HG03442 (cell line): Measurements from ENCODE around the gene MSI2.
"Not testable (repeated sequence)": the region's sequence is repeated elsewhere in the genome, so short reads cannot be mapped to it uniquely, and the experiment has no call there.

ENCODE experiments used
- ATAC-seq: cut with Tn5 transposase; IDR thresholded peaks from one replicate; pipeline ENCODE4 v1.9.1; 2021; ENCODE audit warnings: mild to moderate bottlenecking, moderate library complexity; ENCODE audit not compliant: unreplicated experiment

Gene MSI2

DNA sequence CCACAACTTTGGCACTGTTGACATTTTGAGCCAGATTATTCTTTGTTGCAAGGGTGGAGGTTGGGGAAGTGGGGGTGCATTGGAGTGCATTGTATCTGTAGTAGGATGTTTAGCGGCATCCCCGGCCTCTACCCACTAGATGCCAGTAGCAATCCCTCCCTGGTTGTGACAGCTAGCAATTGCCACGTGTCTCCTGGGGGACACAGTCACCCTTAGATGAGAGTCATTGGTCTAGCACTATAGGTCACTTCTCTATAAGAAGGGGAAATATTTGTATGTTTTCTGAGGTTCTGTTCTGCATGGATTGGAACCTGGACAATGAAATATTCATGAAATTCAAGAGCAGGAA is 32.4 kb downstream of the MSI2 start:
- ATAC-seq: no peak

DNA sequence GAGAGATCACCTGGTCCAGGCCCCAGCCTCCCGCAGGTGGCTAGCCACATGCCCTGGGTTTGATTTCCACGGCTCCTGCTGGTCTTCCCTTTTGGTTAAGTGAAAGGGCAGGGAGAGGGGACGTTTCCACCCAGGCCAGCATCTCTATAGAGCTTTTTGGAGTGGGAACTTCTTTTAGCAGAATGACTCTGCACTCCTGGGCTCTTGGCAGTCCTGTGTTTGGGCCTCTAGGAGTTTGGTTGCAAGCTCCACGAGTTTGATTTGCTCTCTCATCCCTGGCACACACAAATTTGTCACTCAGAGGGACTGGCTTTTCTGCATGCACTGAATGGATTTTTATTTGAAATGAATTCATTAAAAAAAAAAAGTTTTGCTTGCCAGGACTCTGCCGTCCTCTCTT is 32.8 kb downstream of the MSI2 start:
- no peak for ATAC-seq

DNA sequence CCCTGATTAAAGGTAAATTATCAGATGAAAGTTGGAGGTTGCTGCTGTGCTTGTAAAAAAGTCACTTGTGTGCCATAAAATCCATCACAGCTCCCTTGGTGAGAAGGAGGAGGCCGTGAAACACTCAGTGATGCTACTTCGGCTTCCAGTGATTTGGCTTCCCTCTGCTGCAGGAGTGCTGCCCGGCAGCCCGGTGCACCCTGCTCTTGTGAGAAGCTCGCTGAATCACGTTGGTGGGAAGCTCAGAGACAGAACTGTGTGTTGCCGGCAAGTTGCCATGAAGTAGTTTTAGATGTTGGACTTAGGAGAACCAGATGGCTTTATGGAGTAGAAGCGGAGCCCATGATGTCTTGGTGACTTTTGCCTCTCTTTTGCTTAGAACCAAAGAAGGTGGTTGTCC is 33.3 kb downstream of the MSI2 start:
- no peak for ATAC-seq

DNA sequence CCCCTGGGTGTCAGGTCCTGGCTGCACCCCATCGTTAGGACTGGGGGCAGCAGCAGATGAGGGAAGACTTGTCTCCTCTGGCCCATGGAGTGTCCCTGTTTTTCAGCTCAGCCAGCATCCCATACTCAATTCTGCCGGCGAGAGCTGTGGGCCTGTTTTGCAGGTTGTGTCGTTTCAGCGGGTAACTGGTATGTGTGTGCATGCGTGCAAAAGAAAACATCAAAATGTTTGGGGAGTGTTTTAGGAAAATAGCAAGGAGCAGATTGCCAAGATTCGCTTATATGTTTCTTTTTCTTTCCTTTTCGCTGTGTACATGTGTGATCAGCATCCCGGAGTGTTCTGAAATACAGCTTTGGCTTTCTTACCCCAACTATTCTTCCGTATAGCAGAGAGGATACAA is 34.7 kb downstream of the MSI2 start:
- no peak for ATAC-seq

DNA sequence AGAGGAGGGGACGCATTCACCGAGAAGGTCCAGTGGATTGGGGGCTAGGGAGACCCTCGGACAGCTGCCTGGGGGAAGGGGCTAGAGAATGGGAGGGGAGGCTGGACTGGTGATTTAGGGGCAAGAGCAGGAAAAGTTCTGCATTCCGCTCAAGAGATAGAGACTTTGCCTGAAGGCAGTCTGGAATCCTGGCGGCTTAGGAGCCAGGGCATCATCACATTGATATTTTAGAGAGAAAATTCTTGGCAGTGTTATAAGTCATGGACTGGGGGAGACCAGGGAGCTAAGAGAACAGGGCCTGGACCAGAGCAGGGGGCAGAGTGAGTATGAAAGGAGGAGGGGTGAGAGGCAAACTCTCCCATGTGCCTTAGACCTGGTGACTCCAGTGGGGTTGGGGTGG is 35.8 kb downstream of the MSI2 start:
- ATAC-seq: no peak

DNA sequence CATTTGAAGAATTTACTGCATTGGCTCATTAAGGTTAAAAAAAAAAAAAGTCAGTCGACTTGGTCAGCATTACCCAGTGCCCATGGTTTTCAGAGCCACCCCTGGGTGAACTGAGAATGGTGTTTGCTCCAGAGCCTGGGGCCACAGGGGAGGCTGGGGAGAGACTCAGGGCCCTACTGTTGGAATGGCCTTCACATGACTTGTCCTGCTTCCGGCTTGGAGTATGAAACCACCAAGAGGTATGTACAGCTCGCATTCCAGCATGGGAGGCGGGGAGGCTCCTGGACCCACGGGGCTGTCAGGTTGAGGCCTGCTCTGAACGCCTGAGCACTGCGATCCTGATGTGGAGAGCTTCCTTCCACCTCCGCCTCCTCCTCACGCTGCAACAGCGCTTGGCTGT is 36.8 kb downstream of the MSI2 start:
- no peak for ATAC-seq

DNA sequence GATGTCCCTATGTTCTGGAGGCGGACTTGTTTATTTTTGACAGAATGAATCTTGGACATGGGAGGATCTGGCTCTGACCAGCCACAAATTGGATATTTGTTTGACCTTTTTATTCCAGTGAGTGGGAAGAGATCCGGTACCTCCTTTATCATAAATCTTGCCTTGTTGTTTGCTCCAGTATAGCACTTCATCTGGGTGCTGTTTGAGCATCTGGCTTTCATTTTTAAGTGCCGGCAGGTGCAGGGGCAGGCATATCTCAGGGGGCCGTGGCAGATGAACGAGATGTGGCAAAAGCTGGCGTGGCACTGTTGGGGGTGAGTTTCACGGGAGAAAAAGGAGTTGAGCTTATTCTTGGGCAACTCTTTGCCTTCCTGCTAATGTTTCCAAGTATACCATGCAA is 37.8 kb downstream of the MSI2 start:
- ATAC-seq: no peak

DNA sequence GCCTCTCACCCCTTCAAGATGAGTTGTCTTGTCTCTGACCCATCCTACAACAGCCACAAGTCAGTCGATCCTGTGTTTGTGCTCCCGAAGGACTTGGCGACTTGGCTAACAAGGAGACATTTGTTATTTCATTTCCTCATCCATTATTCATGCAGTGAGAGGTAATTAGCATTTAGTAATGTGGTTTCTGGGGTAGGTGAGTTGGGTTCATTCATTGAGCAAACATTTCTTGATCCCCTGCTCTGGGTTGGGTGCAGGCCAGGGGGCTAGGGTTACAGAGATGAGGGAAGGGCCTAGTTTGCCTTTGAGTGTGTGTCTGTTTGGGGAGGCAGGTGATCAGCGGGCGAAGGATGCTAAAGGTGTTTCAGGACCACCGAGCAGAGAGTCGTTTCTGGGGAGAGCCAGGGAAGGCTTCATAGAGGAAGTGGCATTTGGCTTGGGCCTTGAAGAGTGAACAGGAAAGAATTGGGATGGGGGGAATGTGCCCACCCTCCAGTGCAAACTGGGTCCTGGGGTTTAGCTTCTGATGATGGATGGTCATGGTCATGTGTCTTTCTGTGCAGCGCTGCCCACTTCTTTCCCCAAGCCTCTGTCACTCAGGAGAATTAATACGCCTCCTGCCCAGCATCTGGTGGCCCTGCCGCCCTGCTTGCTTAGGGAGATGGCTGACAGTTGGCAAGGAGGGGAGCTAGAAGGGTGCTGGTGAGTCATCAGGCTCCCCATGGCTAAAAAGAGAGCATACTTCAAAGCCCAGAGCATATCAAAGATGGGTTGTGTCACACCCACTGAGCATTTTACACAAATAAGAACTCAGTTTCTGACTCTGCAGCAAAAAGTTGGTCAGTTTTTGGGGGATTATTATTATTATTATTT is 38.5 kb downstream of the MSI2 start:
- ATAC-seq: no peak

DNA sequence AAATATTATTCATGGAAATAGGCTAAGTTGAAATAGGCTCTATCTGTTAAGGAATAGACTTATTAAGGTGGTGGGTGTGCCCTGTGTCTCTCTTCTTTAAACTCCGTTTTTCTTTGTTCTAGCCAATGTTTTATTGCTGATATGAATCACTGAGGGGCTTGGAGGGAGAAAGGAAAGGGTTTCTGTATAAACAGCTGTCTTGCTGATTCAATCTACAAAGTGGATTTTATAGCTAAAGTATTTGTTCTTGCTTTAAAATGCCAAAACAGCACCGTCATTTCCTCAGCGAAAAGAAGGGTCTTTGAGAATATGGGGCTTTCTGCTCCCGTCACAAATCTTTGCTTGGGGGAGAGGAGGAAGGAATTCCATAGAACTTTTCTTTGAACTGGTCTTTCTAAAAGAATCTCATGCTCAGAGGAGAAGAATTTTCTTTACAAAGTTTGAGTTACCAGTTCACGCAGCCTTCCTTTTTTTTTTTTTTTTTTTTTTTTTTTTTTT is 39.3 kb downstream of the MSI2 start:
- no peak for ATAC-seq

DNA sequence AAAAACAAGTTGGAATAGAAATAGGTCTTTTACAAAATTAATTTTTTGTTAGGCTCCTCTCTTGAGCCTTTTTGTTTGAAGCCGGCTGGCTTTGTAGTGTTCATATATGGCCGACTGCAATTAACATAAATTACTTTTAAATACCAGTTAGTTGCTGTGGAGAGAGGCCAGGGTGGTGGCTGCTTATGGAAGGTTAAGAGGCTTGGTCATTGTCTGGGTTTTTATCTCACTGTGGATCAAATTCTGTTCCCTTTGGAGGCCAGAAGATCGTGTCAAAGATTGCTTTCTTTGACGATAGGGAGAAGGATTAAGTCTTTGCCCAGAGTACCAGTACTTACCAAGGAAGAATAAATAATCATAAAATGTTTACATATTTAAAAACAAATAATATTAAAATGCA is 39.9 kb downstream of the MSI2 start:
- ATAC-seq: no peak

DNA sequence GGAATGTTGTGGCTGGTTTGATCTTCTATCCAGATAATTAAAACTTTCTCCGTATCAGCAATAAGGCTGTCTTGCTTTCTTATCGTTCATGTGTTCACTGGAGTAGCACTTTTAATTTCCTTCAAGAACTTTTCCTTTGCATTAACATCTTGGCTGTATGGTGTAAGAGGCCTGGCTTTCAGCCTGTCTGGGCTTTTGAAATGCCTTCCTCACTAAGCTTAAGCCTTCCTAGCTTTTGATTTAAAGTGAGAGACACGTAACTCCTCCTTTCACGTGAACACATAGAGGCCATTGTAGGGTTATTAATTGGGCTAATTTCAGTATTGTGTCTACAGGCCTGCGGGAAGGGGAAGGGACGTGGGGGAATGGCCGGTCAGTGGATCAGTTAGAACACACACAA is 42.9 kb downstream of the MSI2 start:
- ATAC-seq: no peak

DNA sequence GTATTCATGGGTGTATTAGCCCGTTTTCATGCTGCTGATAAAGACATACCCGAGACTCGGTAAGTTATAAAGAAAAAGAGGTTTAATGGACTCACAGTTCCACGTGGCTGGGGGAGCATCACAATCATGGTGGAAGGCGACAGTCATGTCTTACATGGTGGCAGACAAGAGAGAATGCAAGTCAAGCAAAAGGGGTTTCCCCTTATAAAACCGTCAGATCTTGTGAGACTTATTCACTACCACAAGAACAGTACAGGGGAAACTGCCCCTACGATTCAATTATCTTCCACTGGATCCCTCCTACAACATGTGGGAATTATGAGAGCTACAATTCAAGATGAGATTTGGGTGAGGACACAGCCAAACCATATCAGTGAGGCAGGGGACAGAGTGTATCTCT is 44.3 kb downstream of the MSI2 start:
- not testable (repeated sequence) for ATAC-seq

DNA sequence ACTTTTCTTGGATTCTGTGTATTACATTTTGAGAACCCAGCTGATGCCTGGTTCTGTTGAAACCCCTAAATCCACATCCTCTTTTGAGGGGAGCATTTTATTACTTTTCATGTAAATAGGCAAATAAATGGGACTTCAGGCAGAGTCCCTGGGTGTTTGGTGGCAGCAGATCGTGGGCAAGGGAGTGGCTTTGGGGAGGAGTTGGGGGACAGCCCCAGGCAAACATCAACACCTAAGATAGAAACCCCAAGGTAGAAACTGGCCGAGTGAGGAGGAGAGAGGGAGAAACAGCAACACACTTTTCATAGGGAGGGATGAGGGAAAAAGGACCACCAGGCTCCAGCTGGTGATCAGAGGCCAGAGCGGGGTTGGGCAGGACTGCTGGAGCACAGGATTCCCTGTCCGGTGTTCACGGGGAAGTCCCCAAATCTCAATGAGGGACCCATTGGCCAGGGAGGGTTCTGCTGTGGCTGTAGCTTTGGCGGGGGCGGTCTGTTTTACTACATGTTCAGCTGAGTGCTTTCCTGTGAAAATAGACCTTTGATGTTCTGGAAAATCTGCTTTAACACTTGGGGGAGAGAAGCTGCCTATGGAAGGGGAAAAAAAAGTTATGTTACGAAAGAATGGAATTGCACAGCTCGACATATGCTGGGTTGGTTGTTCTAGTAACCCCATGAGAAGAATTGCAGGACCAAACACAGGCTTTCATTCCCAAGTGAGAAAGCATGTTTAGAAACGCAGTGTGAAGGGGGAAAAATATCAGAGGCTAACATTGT is 46.6 kb downstream of the MSI2 start:
- no peak for ATAC-seq

DNA sequence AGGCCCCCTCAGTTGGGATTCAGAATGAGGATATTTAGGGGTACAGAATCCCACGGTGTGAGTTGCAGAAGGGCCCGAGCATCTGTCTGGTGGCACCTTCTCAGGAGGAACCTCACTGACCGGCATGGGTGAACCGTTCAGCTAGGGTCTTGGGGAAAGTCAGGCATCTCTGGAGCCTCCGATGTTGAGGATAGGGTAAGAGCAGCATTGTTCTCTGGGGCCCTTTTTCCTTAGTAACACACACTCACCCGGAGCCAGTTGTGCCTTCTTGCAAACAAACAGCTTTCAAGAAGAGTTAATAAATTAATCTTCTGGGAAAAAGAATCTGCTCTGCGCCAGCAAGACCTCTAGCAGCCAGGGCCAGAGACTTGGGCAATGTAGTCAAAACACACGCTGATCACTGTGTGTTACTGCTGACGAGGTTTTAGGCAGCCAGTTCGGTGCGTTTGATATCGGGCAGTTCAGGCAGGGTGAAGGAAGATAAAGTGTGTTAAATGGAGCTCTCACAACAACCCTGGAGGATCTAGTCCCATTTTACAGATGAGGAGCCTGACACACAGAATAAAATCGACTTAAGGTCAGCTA is 48.9 kb downstream of the MSI2 start:
- ATAC-seq: no peak

DNA sequence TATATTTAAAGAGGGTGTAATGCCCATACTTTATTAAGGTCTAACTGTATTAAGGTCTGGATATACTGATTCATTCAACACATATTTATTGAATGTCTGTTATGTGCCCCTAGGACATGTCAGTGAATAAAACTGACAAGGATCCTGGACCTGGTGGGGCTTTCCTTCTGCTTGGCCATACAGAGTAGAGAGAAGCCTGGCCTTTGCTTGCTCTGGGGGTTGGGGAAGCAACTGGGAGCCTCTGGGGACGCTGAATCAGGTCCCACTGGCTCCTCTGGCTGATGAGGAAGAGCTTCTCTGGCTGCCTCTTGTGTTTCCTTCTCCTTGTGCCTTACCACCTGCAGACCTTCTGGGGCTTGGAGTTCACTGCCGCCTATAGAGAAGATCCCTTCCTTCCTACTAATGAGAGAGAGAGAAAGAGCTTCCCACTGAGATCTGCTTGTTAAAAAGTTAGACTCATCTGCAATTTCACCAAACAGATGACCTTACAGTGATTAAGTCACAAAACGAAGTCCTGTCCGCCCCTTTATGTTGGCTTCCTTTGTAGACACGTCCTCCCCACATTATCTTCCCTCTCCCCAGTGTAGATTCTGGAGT is 49.7 kb downstream of the MSI2 start:
- no peak for ATAC-seq

DNA sequence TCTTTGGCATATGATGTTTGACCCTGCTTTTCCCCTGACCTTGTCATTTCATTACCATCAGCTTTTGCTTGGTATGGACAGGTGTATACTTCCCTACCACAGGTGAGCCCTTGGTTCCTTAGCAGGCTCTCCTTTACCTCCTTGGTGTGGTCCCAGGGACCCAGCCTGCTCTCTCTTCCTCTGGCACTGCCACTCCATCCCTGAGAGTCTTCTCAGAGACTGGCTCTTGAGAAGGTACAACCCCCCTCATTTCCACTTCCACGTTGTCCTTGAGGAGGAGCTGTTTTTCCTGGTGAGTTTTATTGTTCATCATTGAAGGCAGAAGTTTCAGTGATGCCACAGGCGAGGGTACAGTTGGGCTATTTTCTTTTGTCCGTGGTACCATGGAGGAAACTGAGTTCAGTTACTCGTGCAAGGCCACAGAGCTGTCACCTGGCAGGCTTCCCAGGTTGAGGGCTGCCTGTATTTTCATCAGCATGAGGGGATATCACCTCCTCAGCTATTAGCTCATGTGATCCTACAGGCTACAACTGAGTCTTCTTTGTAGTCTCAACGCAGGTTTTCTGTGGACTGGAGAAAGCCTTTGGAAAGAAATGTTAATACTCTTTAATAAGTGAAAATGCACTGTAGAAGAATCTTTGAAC is 52.3 kb downstream of the MSI2 start:
- no peak for ATAC-seq

DNA sequence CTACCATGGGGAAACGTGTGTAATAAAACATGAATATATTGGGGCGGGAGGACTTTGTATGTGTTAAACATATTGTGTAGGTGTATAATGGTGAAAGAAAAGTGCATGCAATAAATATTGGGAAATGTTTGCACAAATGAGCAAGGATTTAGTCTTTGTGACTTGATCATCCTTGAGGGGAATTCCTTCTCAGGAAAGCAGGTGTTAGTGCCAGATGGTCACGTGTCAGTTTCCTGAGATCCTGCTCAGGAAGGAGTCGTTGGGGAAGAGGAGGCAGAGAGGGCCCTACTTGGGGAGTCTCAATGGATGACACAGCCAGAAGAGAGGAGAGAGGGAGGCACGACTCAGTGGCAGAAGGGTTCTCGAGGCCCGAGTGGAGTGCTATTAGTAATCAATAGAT is 53.2 kb downstream of the MSI2 start:
- no peak for ATAC-seq

DNA sequence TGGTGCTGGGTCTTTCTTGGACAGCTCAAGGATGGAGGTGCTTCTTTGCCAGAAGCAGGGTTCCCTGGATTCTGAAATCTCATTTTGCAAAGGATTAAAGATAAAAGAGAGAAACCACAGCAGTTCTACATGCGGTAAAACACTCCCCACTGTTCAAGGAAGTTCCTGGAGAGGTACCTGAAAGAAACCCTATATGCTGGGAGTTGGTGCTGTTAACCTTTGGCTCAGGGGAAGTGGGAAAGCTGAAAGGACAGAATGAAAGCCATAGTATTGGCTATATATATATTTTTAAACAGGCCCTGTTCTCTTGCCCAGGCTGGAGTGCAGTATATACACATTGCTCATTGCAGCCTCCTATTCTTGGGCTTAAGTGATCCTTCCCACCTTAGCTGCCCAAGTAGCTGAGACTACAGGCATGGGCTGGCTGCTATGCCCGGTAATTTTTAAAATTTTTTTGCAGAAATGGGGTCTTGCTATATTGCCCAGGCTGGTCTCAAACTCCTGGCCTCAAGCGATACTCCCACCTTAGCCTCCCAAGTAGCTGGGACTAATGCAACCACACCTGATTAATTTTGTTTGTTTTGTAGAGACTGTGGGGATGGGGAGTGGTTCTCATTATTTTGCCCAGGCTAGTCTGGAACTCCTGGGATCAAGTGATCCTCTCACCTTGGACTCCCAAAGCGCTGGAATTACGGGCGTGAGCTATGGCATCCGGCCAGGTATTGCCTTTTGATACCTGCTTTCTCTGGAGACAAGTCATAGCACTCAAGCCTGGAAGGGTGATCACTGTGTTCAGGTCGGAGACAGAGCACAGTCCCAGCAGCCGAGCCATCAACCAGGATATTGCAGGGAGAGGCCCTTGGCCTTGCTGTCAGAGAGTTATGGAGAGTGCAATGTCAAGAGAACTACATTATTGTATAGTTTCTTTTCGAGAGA is 55.2 kb downstream of the MSI2 start:
- ATAC-seq: no peak

DNA sequence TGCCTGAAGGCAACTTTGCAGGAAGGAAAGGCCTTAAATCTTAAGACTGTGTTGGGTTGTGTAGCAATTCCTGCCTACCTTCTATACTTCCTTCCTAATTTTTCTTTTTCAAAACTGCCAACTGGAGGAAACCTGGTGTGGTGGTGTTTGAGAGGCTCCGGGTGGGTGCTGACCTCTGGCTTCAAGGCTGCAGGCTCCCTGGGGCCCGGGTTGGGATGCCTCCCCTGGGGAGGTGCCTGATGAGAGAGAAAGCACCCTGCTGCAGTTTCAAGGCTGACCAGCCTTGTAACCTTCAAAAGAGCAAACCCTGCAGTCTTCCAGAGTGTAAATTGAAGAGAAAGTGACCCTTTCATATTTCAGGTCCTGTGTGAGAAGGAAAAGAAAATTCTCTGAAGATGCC is 55.9 kb downstream of the MSI2 start:
- ATAC-seq: no peak
